AG08395 (cell line): ENCODE results near the gene CYB561D1.
"Not testable (repeated sequence)": the region's sequence is repeated elsewhere in the genome, so short reads cannot be mapped to it uniquely, and the experiment has no call there.

Experiments used
- DNase-seq: peaks from one replicate; pipeline ENCODE4 v3.0.0; 2012; ENCODE audit warnings: mixed read lengths, low spot score

The CYB561D1 gene

DNA sequence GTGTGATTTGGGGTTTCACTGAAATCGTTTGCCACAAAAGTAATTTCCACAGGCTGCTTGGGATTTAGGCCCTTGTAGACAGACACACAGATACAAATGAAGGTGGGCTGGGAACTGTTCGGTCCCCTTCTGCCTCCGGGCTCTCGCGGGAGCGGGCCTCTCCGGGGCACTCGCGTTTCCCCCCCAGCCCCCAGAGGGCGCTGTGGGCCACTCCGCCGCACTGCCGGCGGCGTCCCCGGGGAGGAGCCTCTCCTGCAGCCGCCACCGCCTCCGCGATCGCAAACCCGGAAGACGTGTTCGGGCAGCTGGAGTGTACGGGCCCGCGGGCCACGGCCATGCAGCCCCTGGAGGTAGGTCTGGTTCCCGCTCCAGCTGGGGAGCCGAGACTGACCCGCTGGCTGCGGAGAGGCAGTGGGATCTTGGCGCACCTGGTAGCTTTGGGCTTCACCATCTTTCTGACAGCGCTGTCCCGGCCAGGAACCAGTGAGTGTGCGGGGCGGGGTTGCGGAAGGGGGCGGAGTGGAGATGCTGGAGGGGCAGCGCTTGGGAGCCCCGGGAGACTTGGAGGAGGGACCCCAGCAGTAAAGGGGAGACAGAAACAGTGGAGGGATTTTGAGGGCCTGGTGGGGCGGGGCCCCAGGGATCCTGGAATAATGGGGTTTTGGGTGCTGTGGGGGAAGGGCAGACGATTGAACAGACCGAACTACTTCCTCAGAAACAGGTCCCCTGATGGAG lies at the start of gene CYB561D1:
Gene CYB561D1, plus strand, starts transcription at position 290 of the 735 bp plus-strand sequence. Its CDS starts 46 bp downstream, at position 336.
- peak; percentile 91 for DNase-seq

DNA sequence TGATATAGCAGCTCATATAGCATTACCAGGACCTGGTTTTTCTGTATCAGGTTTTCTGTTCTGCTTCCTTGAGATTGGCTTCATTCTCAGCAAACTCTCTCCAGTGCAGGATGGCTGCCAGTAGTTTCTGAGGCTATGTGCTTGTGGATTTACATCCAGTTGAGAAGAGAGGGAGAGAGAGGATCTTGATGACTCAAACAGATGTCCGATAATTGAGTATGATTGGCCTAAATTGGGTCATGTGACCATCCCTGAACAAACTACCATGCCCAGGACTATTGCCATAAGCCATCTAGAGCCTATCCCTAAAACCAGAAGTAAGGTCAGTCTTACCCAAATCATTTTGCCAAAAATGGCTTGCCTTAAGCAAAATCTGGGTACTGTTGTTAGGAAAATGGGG lies 49.5 kb upstream of the CYB561D1 start:
- no peak for DNase-seq

DNA sequence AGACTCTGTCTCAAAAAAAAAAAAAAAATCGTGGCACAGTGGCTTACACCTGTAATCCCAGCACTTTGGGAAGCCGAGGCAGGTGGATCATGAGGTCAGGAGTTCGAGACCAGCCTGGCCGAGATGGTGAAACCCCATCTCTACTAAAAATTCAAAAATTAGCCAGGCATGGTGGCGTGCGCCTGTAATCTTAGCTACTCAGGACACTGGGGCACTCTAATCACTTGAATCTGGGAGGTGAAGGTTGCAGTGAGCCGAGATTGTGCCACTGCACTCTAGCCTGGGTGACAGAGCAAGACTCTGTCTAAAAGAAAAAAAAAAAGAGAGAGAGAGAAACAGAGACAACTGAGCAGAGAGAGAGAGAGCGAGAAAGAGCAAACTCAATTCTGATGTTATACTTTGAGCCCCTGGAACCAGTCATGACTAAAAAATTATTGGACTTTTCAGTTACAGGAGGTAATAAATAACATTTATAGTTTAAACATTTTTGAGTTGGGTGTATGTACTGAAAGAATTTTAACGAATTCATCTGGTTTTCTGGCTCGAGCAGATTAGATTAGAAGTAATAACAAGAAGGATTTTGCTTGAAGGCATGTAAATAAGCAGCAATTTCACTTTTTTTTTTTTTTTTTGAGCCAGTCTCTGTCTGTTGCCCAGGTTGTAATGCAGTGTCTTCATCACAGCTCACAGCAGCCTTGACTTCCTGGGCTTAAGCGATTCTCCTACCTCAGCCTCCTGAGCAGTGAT lies 47.8 kb upstream of the CYB561D1 start:
- DNase-seq: peak; percentile 41

- DNase-seq: no peak
Observed at GRCh38 chr1:109447524-109447923, 46.4 kb upstream of the CYB561D1 start.

DNA sequence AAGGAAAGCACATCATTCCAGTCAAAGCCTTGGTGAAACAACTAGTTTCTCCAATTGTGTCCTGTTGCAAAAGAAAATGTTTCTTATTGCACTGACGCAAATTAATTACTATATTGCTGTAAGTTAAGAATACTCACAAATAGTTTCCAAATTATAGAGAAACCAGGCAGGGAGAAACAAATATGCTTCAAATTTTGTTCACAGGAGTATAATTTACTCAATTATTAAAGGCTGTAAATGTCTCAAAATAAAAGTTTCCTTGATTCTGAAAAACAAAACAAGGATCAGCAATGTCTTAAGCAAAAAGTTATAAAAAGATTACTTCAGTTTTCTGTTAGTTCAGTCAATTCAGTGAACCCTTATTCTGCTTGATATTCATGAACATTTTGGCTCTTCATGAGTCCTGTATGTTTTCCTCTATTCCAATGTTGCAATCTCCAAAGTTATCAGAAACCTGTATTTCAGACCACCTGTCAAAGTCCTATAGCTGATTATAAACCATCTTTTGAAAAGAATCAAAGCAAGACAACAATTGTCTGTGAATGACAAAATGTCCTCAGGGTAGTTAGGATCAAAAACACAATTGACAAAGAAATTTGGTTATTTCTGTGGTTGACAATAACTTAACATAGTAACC lies 39.3 kb upstream of the CYB561D1 start:
- no peak for DNase-seq

- DNase-seq: no peak
Observed at GRCh38 chr1:109457819-109458218, 36.1 kb upstream of the CYB561D1 start.

DNA sequence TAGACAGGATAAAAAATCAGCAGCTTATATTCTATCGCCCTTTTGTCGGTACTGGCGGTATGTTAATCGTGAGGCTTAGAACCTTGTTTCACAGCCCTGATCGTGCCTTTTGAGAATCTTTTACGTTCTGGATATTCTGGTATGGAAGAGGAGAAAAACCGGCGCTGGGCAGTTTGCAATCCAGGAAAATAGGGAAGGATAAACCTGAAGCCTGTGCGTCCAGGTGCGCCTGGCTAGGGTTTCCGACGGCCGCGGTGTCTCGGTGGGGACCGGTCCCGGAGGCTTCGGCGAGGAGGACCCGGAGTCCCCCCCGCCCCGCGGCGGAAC lies 27.8 kb upstream of the CYB561D1 start:
- no peak for DNase-seq

DNA sequence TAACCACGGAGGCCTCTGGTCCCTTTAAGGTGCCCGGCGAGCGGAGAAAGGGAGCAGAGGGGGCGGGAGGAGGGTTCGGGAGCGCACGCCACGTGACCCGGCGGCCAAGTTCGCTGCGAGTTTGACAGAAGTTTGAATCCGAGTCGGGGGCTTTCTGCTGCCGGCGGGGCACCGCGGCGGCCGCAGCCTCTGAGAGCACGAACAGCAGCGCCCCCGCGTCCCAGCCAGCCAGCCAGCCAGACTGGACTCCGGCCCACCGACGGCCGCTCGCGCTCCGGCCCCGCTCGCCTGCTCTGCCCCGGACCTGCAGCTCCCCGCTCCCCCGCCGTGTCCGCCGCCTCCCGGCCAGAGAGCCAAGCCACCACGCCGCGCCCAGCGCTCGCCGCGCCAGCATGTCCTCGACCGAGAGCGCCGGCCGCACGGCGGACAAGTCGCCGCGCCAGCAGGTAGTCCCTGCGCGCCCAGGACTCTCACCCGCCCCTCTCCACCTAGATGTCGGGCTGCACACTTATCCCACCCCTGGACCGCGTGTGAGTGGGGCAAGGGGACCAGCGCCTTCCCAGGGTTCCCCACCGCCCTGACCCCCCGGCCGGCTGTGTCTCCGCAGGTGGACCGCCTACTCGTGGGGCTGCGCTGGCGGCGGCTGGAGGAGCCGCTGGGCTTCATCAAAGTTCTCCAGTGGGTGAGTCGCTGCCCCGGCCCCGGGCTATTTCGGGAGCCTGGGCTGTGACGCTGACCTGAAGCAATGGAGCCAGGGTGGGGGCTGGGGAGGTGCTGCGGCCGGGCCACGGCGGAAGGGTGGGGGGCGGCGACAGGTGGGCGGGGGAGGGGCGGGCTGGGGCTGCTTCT lies 27.2 kb upstream of the CYB561D1 start, which contains the start of gene SYPL2:
Gene SYPL2, plus strand, starts transcription at position 95 of the 849 bp plus-strand sequence. Its CDS starts 298 bp downstream, at position 393.
- peak; percentile 43 for DNase-seq

- no peak for DNase-seq
Observed at GRCh38 chr1:109467301-109467777, 26.6 kb upstream of the CYB561D1 start.

- DNase-seq: no peak
Observed at GRCh38 chr1:109468061-109468460, 25.8 kb upstream of the CYB561D1 start.

GRCh38 chr1:109468903-109469302 lies 25.0 kb upstream of the CYB561D1 start:
- DNase-seq: no peak

GRCh38 chr1:109470245-109470644 lies 23.6 kb upstream of the CYB561D1 start:
- DNase-seq: no peak

GRCh38 chr1:109472779-109473178 lies 21.1 kb upstream of the CYB561D1 start:
- no peak for DNase-seq

GRCh38 chr1:109473284-109474057 lies 20.4 kb upstream of the CYB561D1 start:
- not testable (repeated sequence) for DNase-seq

DNA sequence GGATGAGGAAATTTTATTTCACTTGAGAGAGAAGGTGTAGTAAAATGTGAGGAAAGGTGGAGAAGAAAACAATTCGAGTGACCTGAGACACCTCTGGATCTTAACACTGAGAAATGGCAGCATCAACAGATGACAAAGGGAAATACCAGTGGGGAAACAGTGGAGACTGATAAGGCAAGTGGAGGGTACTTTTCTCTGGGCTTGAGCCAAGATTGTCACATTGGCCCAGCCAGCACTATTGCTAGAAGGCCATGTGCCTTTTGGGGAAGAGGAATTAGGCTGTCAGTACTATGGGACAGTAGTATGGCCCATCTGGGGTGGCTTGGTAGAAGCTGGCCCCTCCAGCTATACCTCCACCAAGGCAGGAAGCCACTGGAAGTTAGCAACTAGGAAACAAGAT lies 19.2 kb upstream of the CYB561D1 start:
- no peak for DNase-seq

GRCh38 chr1:109475261-109475660 lies 18.6 kb upstream of the CYB561D1 start:
- DNase-seq: no peak

- DNase-seq: no peak
Observed at GRCh38 chr1:109476825-109477224, 17.1 kb upstream of the CYB561D1 start.

- DNase-seq: no peak
Observed at GRCh38 chr1:109477821-109478220, 16.1 kb upstream of the CYB561D1 start.

GRCh38 chr1:109478806-109479205 lies 15.1 kb upstream of the CYB561D1 start:
- DNase-seq: no peak

GRCh38 chr1:109479311-109479710 lies 14.6 kb upstream of the CYB561D1 start:
- DNase-seq: no peak

- DNase-seq: no peak
Observed at GRCh38 chr1:109479901-109480300, 14.0 kb upstream of the CYB561D1 start.
